H1 (cell line): ENCODE measurements around the gene TMEM258. TPM values are rescaled to one million over a fixed set of nuclear protein-coding genes. Genes with fewer than 3 reads are reported as not detected.
A peak's percentile ranks its signal among the peaks of the same experiment; 100 is the strongest.

ENCODE experiments used
- CTCF ChIA-PET: fragments of 300-600 bp; sonication (Branson Sonifier 250); formaldehyde crosslinking; loops from one replicate; lab custom pipeline; 2021; ENCODE audit not compliant: partially characterized antibody; lab: Charles Lee
- POLR2A ChIA-PET: fragments of 300-600 bp; sonication (Branson Sonifier 250); formaldehyde crosslinking; loops from one replicate; lab custom pipeline; 2021; ENCODE audit warnings: inconsistent platforms; ENCODE audit not compliant: partially characterized antibody; lab: Charles Lee
- DNase-seq, 2 experiments: peaks; one replicate each; pipeline versions ENCODE4 v3.0.0 to v3.0.0-alpha.2; 2010 to 2022; ENCODE audit warnings: low spot score in 2 of 2, low read depth in 1 of 2, mixed read lengths in 1 of 2
- FAIRE-seq: peaks from 2 replicates; lab custom pipeline; 2011; peaks lifted over from hg19 to GRCh38; lab: Jason Lieb, UNC
- H2AFZ ChIP-seq: 2 replicates; pipeline ENCODE4 v1.8.1; 2012; ENCODE audit warnings: low read length, inconsistent platforms
- H2AK5ac ChIP-seq: 2 replicates; pipeline ENCODE4 v1.6.1; 2013; ENCODE audit warnings: low read depth, low read length
- H2BK120ac ChIP-seq: replicated peaks from 2 replicates; pipeline ENCODE3; 2013; ENCODE audit warnings: low read depth, low read length, inconsistent platforms
- H2BK12ac ChIP-seq: 2 replicates; pipeline ENCODE4 v1.6.1; 2013; ENCODE audit warnings: low read depth, low read length
- H2BK15ac ChIP-seq: 2 replicates; pipeline ENCODE4 v1.6.1; 2013; ENCODE audit warnings: low read length
- H2BK20ac ChIP-seq: 2 replicates; pipeline ENCODE4 v1.6.1; 2013; ENCODE audit warnings: low read length
- H2BK5ac ChIP-seq: 2 replicates; pipeline ENCODE4 v1.6.1; 2013; ENCODE audit warnings: low read depth, low read length
- H3K14ac ChIP-seq: 2 replicates; pipeline ENCODE4 v1.6.1; 2013; ENCODE audit warnings: inconsistent platforms; ENCODE audit not compliant: insufficient read length
- H3K18ac ChIP-seq: 2 replicates; pipeline ENCODE4 v1.6.1; 2013; ENCODE audit warnings: low read length; ENCODE audit errors: extremely low read depth
- H3K23ac ChIP-seq: 2 replicates; pipeline ENCODE4 v1.6.1; 2013; ENCODE audit warnings: inconsistent platforms; ENCODE audit not compliant: insufficient read length
- H3K23me2 ChIP-seq: 2 replicates; pipeline ENCODE4 v1.6.1; 2013; ENCODE audit warnings: low read depth, low read length
- H3K27ac ChIP-seq: 2 replicates; pipeline ENCODE4 v1.6.1; 2011; ENCODE audit warnings: low read depth, low read length, inconsistent platforms
- H3K27me3 ChIP-seq, 4 experiments: replicated peaks in 1 of 4; 1 replicate in 1 of 4; 2 replicates in 3 of 4; pipeline versions ENCODE4 v1.6.1 to v1.8.1; 2011 to 2013; ENCODE audit warnings: low read length in 3 of 4, mild to moderate bottlenecking in 3 of 4, inconsistent platforms in 2 of 4, mixed read lengths in 2 of 4, moderate library complexity in 1 of 4; ENCODE audit not compliant: control insufficient read depth in 3 of 4, insufficient read depth in 3 of 4; ENCODE audit errors: extremely low read depth in 1 of 4
- H3K36me3 ChIP-seq, 4 experiments: 2 replicates each; pipeline versions ENCODE4 v1.6.1 to v1.8.1; 2011 to 2013; ENCODE audit warnings: mild to moderate bottlenecking in 4 of 4, low read length in 3 of 4, moderate library complexity in 2 of 4, control low read depth in 1 of 4, inconsistent platforms in 1 of 4; ENCODE audit not compliant: insufficient read depth in 4 of 4, control insufficient read depth in 2 of 4
- H3K4ac ChIP-seq: replicated peaks from 2 replicates; pipeline ENCODE3; 2013; ENCODE audit warnings: low read length, low read depth, mixed read lengths, inconsistent platforms; ENCODE audit not compliant: insufficient read length
- H3K4me1 ChIP-seq, 4 experiments: replicated peaks in 1 of 4; 1 replicate in 1 of 4; 2 replicates in 3 of 4; pipeline versions ENCODE4 v1.6.1 to v1.8.1; 2011 to 2013; ENCODE audit warnings: low read length in 3 of 4, inconsistent platforms in 2 of 4, mixed read lengths in 1 of 4; ENCODE audit not compliant: insufficient read depth in 4 of 4, control insufficient read depth in 3 of 4
- H3K4me2 ChIP-seq, 2 experiments: 2 replicates each; pipeline versions ENCODE4 v1.6.1 to v1.8.1; 2011 to 2013; ENCODE audit warnings: low read depth in 2 of 2, low read length in 2 of 2, control low read depth in 1 of 2, inconsistent platforms in 1 of 2, mild to moderate bottlenecking in 1 of 2; ENCODE audit not compliant: insufficient read depth in 1 of 2
- H3K4me3 ChIP-seq, 4 experiments: fragments of 200-600, 300-600 bp in 1 of 4; sonication (generic), shearing (Covaris generic), sonication (Bioruptor Twin) in 1 of 4; 2 replicates each; pipeline versions ENCODE4 v1.5.1 to v1.8.1; 2011 to 2016; ENCODE audit warnings: low read length in 4 of 4, low read depth in 3 of 4, control low read depth in 2 of 4, inconsistent platforms in 2 of 4, mild to moderate bottlenecking in 2 of 4, mixed read lengths in 1 of 4, moderate library complexity in 1 of 4; ENCODE audit not compliant: insufficient read depth in 2 of 4; ENCODE audit errors: extremely low read depth in 1 of 4
- H3K56ac ChIP-seq: replicated peaks from 2 replicates; pipeline ENCODE3; 2013; ENCODE audit warnings: low read depth, mild to moderate bottlenecking, mixed read lengths, low read length, inconsistent platforms; ENCODE audit not compliant: insufficient read length
- H3K79me1 ChIP-seq: 2 replicates; pipeline ENCODE4 v1.6.1; 2013; ENCODE audit warnings: low read depth, low read length, control low read depth
- H3K79me2 ChIP-seq, 2 experiments: 2 replicates each; pipeline versions ENCODE4 v1.6.1 to v1.8.1; 2012 to 2013; ENCODE audit warnings: low read length in 2 of 2, mild to moderate bottlenecking in 2 of 2, inconsistent platforms in 1 of 2; ENCODE audit not compliant: insufficient read depth in 2 of 2, control insufficient read depth in 1 of 2
- H3K9ac ChIP-seq, 4 experiments: replicated peaks in 1 of 4; 1 replicate in 1 of 4; 2 replicates in 3 of 4; pipeline versions ENCODE4 v1.6.1 to v1.8.1; 2011 to 2013; ENCODE audit warnings: low read depth in 3 of 4, low read length in 3 of 4, control low read depth in 2 of 4, mild to moderate bottlenecking in 2 of 4, moderate library complexity in 2 of 4, inconsistent platforms in 1 of 4; ENCODE audit errors: extremely low read depth in 1 of 4
- H3K9me3 ChIP-seq, 2 experiments: 2 replicates each; pipeline versions ENCODE4 v1.6.1 to v1.8.1; 2012 to 2013; ENCODE audit warnings: mild to moderate bottlenecking in 2 of 2, moderate library complexity in 2 of 2, control low read depth in 1 of 2, inconsistent platforms in 1 of 2, low read depth in 1 of 2, low read length in 1 of 2, mixed read lengths in 1 of 2; ENCODE audit not compliant: insufficient read depth in 2 of 2
- H4K20me1 ChIP-seq, 2 experiments: replicated peaks in 1 of 2; 2 replicates each; pipeline versions ENCODE3 to v1.8.1; 2011 to 2013; ENCODE audit warnings: inconsistent platforms in 2 of 2, low read length in 2 of 2, mild to moderate bottlenecking in 1 of 2; ENCODE audit not compliant: insufficient read depth in 2 of 2, control insufficient read depth in 1 of 2
- H4K5ac ChIP-seq: 2 replicates; pipeline ENCODE4 v1.6.1; 2013; ENCODE audit warnings: low read length, low read depth, mixed read lengths, inconsistent platforms; ENCODE audit not compliant: insufficient read length
- H4K8ac ChIP-seq: 2 replicates; pipeline ENCODE4 v1.8.0; 2013; ENCODE audit warnings: mild to moderate bottlenecking, moderate library complexity, low read length, inconsistent platforms; ENCODE audit not compliant: insufficient read depth; ENCODE audit errors: extremely low read depth
- H4K91ac ChIP-seq: replicated peaks from 2 replicates; pipeline ENCODE3; 2013; ENCODE audit warnings: low read length, mixed read lengths, inconsistent platforms; ENCODE audit not compliant: insufficient read length
- BCL11A ChIP-seq, 2 experiments: IDR thresholded peaks; one replicate each; pipeline ENCODE4 v1.6.1; 2011; ENCODE audit warnings: low read depth in 2 of 2, low read length in 2 of 2, mild to moderate bottlenecking in 2 of 2
- CBX8 ChIP-seq: fragments of 300-800, 300-1000 bp; sonication (generic); IDR thresholded peaks from 2 replicates; pipeline ENCODE4 v1.7.1; 2016; ENCODE audit warnings: low read depth, low read length, borderline replicate concordance
- CHD2 ChIP-seq: IDR thresholded peaks from 2 replicates; pipeline ENCODE4 v1.6.1; 2012; ENCODE audit warnings: low read length, improper control_type of control experiment
- POLR2AphosphoS5 ChIP-seq: IDR thresholded peaks from 2 replicates; pipeline ENCODE4 v1.6.1; 2011; ENCODE audit warnings: low read depth, low read length
- TAF1 ChIP-seq: IDR thresholded peaks from 2 replicates; pipeline ENCODE4 v1.6.1; 2011; ENCODE audit warnings: mild to moderate bottlenecking, low read depth, low read length
- WGBS, 2 experiments: shearing (Covaris generic) in 1 of 2; methylation state at CpG; one replicate each; pipeline versions ENCODE4 v1.1.6 to v1.1.7; 2013 to 2015; ENCODE audit warnings: low lambda C conversion rate in 2 of 2, mixed read lengths in 2 of 2, inconsistent platforms in 1 of 2, low coverage in 1 of 2, missing lambda C conversion rate in 1 of 2; ENCODE audit not compliant: insufficient replicate concordance in 2 of 2, insufficient coverage in 1 of 2, insufficient read length in 1 of 2; ENCODE audit errors: extremely low coverage in 1 of 2, missing lambda C conversion rate in 1 of 2; 5-methylcytosine and 5-hydroxymethylcytosine counted together
- polyA plus RNA-seq, 7 experiments: library from polyadenylated mRNA; depleted of rRNA in 3 of 7; stranded (reverse) in 5 of 7; unstranded in 2 of 7; fragments of >200 nt in 5 of 7; fragments of 200-250 nt in 2 of 7; gene quantifications; 1 replicate in 5 of 7; 2 replicates in 1 of 7; 4 replicates in 1 of 7; pipeline versions ENCODE4 v1.2.1 to v1.2.3, GENCODE V29; 2011 to 2013; ENCODE audit warnings: missing spikeins in 2 of 7, mixed read lengths in 2 of 7
- total RNA-seq: library from RNA; stranded (reverse); fragmentation: NEBNext Ultra II Directional; extraction: Animal tissue kit (Norgen Biotek cat#: 25700); gene quantifications from 2 replicates; pipeline ENCODE4 v1.2.1, GENCODE V29; 2021

Gene TMEM258
- total and polyA plus RNA-seq, 2 of the 8 experiments (the other 6 are each of a cell fraction or from before 2014, with no cell fraction given): 186 to 759 TPM

- Histone ChIP-seq H3K9ac (no peak overlapping the region), H3K36me3 (peaks cover 53 to 98% (median 82%) of the 10 kb centered on the region in 4 experiments), H3K9me3 (no peaks in the 10 kb centered on the region), H2BK120ac (no peak overlapping the region), H4K5ac (no peak overlapping the region), H3K18ac (no peak overlapping the region), H2BK20ac (no peak overlapping the region), H2AK5ac (no peak overlapping the region), H4K91ac (no peak overlapping the region), H3K79me1 (no peaks in the 10 kb centered on the region; the same call in none of the 2 replicates), H2BK5ac (no peak overlapping the region), H3K23me2 (no peaks in the 10 kb centered on the region), H3K4me1 (no peaks in the 10 kb centered on the region), H2BK12ac (no peak overlapping the region), H3K4ac (no peak overlapping the region), H2AFZ (no peak overlapping the region), H3K27ac (no peak overlapping the region), H2BK15ac (no peak overlapping the region), H3K14ac (no peak overlapping the region), H4K8ac (no peak overlapping the region), H3K23ac (no peak overlapping the region), H3K27me3 (no peaks in the 10 kb centered on the region), H3K4me2 (no peak overlapping the region), H3K56ac (no peak overlapping the region), H3K4me3 (no peak overlapping the region), H3K79me2 (no peaks in the 10 kb centered on the region; a peak in 1 of 4 replicates), H4K20me1 (peaks cover 0 to 17% of the 10 kb centered on the region in 2 experiments)
- POLR2A ChIA-PET: interaction anchor here (0.9 to 20.9 kb wide), 10 partner anchors 9 to 859 kb away, joined by 3 to 354 read pairs (median 6); partner anchors contain the start of genes FADS1, FADS2, FEN1 and TMEM258
- no peak for TF ChIP-seq CBX8
- no peak for TF ChIP-seq BCL11A (IDR thresholded peaks at IDR 0.05; ENCODE audit: low read depth in 2 of 2, low read length in 2 of 2)
- TF ChIP-seq CHD2: no peak
- 0 out of 2 replicates have a peak, but pooled peaks have one; percentile 12 for TF ChIP-seq POLR2AphosphoS5
- TF ChIP-seq TAF1: no peak
- CTCF ChIA-PET: interaction anchor here (0.6 to 3.7 kb wide), 5 partner anchors 10 to 180 kb away, joined by 3 to 45 read pairs (median 4); no protein-coding TSS in a partner anchor
- WGBS, 2 experiments: 98% methylated on average over 5 of the region's 5 CpGs; no CpG with 5 or more reads in 1 of the 2 experiments
- no peak for FAIRE-seq
- no peak for DNase-seq
These were observed 14.4 kb upstream of the TMEM258 start for GRCh38 chr11:61806785-61807184.
